GM19328 (cell line): ENCODE results near the gene ITFG2.

Source experiments
- ATAC-seq: cut with Tn5 transposase; IDR thresholded peaks from one replicate; pipeline ENCODE4 v1.9.1; 2021; ENCODE audit warnings: mild to moderate bottlenecking, moderate library complexity; ENCODE audit not compliant: unreplicated experiment

Gene ITFG2

DNA sequence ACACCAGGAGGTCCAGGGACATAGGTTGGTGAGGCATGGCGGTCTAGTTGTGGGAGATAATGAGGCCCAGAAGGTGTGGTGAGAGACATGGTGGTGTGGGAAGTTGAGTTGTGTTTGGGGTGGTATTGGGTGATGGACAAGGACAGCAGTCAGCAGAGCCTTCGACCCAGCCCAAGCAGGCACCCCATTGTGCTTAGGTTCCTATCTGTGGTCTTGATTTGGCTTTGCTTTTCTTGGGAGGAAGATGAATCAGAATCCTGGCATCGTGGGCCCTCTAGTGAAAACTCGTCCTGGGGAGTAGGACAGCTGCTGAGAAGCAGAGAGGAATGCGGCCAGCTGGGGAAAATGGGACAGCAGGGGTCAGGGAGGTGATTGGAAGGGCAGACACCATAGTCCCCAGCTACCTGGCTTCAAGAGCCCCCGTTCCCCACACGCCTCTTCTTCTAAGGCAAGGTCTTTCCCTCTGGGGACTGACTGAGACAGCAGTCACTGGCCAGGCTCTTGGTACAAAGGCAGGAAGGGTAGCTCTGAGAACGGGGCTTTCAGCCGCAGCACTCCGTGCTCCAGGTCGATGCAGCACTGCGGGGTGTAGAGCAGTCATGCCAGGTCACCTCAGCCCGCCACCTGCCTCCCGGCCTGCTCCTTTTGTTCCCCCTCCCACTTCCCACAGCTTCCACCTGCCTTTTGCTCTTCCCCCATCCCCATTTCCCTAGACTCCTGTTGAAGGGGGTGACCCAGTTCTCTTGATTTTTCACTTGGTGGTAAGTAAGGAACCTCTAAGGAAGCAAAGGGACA, 14.4 kb downstream of the ITFG2 start:
- ATAC-seq = no peak

DNA sequence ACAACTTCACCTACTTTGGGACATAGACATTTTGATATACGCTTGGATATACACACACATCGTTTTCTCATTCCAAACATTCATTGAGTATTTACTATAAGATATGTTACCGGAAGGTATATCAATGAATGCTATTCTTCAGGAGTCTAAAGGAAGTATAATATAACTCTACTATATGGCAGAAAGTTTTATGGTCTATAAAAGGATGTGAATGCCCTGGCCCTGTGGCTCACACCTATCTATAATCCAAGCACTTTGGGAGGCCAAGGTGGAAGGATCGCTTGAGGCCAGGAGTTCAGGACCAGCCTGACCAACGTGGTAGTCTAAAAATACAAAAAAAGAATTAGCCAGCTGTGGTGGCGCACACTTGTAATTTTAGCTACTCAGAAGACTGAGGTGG, 16.8 kb downstream of the ITFG2 start:
- ATAC-seq = no peak

DNA sequence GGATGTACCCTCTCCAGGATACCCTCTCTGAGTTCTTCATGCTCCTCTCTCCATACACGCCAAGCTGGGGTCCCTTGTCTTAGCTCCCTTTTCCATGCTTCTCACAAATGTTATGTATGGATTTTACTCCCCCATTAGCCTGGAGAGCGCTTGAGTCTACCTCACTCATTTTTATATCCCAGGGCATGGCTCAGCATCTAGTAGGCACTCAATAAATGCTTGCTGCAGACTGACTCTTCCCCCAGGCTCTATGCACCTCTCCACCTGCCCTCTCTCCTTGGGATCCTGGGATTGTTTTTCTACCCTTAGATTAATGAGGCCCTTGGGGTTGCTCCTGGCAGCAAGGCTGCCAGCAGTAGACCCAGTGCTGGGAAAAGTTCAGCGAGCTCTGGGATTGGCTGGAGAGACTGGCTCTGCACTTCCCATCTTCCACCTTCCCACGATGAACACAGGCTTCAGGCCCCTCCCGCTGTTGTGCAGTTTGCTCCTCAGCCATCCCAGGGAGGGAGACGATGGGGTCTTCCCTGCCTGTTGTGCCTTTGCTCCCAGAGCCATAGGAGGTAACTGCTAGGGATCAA, 20.2 kb downstream of the ITFG2 start:
- ATAC-seq = no peak

DNA sequence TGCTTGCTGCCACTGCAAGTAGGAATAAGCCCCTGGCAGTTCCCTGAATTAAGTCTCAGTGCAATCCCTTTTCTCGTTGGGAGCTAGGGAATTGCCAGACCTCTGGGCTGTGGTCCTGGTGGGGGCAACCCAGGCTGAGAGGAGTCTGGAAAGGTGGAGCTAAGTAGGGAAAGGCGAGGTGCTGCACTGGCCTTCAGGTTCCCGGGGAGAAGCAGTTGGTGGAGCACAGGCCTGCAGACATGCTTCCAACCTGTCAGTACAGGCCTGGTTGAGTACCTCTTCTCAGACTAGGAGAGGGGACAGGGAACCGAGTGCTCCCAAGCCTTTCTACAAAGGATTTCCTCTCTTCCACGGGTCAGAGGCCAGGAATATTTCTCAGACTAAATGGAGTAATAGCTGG, 20.9 kb downstream of the ITFG2 start:
- ATAC-seq = no peak

DNA sequence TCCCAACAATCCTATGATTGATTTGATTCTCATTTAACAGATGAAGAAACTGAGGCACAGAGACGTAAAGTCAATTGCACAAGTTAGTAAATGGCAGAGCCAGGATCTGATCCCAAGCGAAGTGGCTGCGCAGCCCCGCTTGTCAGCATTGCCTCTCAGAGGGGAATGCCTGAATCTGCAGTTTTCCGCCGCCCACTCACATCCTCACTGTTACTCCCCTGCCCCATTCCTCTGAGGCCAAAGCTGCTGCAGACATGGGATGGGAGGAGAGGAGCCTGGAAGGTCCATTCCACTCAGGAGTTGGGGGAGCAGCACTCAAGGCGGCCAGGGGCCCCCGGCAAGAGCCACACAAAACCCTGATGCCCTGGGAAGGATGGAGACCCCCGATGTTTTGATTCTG, 21.3 kb downstream of the ITFG2 start:
- ATAC-seq = no peak

DNA sequence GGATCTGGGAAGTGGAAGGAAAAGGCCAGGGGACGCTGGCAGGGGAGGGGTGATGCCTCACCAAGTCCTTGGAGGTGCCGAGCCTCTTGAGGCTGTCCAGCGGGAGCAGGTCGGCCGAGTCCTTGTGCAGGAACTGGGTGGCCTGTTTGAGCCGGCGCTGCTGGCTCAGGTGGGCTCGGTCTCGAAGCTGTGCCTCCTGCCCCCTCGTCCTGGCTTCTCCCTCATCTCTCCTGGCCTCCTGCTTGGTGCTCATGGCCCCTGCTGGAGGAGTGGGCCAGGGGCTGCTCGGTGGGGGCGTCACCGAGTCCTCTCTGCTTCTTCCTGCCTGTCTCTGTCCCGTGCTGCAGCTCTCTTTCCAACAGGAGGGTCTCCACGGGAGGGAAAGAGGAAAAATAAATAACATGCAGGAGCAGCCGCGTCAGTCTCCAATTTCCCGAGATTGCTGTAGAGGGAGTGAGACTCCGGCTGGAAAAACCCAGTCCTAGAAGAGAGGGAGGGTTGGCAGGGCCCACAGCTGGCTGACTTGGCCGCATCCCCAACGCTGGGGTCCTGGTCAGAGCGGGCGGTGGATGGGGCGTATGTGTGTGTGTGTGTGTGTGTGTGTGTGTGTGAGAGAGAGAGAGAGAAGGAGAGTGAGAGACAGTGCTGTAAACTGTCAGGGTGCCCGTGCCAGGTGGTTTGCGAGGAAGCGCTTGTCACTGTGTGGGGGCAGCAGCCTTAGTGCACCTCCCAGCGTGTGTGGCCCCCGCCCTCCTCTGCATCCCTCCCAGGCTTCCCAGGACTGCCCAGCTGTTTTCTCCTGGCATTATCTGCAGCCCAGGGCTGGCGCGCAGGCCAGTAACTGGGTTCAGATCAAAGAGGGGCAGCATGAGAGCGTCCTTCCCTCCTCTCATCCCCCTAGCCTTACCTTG, 22.4 kb downstream of the ITFG2 start, which contains the start of gene NRIP2:
Gene NRIP2 (minus strand): TSS at position 455 of the 911 bp plus-strand sequence. CDS start 52 bp downstream, at position 403.
- ATAC-seq = no peak

DNA sequence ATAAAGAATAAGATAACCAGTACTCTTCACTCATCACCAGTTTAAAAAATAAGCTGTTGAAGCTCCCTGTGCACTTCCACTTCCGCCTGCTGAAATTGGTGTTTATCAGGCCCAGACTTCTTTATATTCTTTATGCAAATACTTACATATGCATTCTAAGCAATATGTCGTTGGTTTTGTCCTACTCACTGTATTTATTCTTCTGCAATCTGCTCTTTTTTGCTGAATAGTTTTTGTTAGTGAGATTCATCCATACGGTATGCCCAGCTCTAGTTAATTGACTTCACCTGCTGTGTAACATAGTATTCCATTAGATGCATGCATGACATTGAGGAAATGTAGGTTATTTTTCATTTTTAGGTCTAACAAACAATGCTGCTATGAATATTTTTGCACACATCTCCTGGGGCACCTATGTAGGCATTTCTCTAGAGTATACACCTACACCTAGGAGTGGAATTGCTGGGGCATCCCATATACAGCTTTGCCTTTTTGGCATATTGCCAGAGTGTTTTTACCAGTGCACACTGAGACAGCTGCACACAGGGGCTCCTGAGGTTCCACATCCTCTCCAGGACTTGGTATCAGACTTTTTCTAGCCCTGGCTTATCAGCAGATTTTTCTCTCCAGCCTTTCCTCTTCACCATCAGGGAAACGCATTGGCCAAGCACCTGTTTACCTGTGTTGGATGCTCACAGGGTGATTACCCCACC, 23.4 kb downstream of the ITFG2 start:
- no peak for ATAC-seq

DNA sequence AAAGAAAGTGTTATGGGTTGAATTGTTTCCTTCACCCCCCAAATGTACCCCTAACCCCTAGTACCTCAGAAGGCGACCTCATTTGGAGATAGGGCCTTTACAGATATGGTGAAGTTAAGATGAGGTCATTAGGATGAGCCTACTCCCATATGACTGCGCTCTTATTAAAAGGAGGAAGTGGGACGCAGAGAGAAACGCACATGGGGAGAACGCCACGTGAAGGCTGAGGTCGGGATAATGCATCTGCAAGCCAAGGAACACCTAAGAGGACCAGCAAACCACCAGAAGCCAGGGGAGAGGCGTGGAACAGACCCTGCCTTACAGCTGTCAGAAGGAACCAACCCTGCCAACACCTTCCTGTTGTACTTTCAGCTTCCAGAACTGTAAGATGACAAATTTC, 24.1 kb downstream of the ITFG2 start:
- ATAC-seq = no peak

DNA sequence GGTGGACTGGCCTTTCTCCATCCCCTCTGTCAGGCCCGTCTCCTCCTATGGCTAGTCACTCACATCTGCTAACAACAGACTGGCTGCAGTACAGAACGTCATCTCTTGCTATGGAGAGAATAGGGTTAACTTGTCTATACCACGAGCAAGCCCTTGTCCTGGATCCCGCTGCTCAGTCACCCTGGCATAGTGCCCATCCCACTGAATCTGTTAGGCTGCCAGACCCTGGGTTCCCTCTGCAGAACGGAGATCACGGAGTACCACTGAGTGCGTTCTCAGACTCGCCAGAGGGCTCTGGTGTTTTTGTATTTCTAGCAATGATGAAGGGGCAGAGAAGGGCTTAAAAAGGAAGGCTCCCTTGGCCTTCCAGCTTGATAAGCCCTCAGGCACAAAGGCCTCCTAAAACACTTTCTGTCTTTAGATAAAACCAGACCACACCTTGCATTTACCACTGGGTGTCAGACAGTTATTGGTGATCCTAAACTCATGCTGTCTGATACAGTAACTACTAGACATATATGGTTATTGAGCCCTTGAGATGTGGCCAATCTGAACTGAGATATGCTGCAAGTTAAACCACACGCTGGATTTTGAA, 28.7 kb downstream of the ITFG2 start:
- no peak for ATAC-seq

DNA sequence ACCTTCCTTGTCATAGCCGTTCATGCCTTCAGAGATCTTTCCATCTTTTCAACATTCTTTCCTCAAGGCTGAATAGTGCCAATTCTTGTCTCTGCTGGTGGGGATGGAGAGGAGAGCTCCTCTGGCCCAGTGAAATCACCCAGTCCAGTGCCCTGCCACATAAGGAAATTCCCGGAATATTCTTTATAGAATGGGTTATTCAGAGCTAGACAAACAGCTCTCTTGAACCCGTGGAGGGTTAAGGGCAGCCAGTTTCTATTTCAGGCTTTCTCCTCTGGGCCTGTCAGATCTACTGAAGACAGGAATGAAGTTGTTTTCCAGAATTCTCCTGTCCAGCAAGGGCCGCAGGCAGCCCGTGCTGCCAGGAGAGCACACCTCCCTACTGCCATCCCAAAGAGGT, 30.5 kb downstream of the ITFG2 start:
- no peak for ATAC-seq

DNA sequence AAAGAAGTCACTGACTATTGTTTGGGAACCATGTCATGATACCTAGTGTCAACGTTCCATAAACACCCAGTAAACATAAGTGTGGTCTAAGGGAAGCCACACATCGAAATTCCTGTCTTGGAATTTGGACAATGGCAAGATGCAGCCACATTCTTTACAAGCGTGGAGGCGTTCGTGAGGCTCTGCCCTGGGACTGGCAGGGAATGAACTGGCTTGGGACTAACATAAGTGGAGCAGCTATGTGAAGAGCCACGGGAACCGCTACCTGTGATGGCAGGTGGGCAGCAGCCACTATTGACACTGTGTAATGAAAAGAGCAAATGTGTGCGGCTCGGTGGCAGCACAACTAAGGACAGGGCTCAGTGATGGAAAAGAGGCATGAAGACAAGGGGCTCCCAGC, 32.3 kb downstream of the ITFG2 start:
- ATAC-seq = no peak

DNA sequence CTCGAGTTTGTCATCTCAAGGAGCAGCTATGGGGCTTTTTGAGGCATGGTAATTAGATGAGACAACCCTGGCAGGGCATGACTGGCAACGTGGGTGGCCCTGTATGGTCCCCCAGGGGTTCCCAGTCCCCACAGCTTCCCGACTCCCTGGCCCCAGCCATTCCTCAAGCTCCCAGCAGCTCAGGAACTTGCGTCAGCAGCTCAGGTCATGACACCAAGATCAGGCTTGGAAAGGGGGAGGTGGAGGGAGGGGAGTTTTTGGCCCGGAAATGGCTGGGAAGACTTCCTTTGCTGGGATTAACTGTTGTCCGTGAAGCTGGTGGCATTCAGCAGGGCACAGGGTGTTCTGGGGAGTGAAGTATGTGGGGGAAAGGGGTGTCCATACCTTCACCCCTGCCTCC, 32.8 kb downstream of the ITFG2 start:
- no peak for ATAC-seq

DNA sequence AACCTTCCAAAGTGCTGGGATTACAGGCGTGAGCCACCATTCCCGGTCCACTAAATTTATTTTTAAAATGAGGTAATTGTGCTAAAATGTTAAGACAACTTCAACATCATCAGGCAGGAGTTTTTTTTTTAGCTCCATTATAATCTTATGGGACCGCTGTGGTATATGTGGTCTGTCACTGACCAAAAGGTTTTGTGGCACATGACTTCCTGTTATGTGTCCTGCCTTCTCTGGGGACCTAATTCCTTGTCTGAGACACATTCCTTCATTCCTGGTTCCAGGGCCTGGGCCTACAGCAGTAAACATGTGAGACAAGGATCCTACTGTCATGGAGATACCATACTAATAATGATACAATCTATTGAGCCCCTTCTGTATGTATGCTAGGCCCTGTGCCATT, 39.5 kb downstream of the ITFG2 start:
- ATAC-seq = no peak

DNA sequence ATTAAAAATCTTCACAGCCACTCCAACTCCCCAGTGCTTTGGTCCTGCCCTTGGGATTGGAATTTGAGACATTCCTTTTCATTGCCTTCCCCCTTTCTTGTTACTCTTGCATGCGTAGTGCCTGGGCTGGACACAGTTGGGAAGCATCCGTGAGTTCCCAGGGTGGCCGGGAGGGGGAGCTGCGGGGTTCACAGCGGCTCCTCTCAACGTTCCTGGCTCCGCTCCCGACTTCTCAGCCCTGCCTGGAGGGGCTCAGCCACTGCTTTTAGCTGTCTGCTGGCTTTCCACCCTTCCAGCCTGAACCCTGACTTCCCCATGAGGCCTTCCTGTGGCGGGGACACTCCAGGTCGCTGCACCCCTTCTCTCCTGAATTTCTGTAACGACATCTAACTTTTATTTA, 41.2 kb downstream of the ITFG2 start:
- no peak for ATAC-seq

DNA sequence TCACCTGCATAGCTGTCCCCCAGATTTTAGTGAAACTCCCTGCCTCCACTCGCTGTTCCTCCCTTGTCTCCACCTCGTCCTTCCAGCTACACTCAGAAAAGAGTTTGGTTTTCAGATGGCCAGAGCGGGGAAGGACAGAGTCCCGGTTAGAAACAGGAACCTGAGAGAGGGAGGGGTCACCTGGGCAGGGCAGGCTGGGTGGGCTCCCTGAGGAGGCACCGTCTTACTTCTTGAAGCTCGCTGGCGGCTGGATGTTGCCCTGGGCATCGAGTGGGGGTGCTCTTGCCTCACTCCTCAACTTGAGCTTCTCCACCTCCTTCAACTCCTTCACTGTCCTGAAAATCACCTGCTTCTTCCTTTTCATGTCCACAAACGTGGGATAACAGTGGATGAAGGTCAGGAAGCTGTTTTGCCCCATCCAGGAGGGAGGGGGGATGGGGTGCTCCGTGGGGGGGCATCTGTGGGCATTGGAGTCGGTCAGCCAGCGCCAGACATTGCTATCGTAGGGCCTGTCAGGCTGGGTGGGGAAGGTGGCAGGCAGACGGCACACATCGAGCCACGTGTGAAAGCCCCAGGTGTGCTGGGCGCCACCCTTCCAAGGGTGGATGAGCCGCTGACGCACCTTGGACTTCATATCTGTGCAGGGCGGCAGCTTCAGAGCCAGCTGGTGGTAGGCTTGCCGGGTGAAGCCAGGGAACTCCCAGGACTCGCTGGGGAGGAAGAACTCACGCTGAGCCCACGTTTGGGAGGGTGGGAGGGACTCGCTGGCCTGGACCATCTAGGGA, 42.4 kb downstream of the ITFG2 start:
- no peak for ATAC-seq

DNA sequence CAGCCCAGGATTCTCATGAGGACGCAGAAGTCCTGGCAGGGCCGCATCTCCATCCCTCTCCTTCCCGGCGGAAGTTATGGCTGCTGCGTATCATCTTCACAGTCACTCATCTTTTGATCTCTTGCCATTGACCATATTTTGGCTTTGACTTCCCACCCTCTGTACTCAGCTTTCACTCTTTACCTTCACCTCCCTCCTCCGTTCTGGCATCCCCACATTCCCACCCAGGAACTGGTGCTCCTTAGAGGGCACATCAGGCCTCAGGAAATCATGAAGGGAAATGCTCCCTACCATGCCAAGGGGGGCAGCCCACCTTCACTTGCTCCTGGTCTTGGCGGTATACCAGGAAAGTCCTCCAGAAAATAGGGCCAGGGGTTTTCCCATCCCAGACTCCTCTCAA, 43.1 kb downstream of the ITFG2 start:
- ATAC-seq = no peak

DNA sequence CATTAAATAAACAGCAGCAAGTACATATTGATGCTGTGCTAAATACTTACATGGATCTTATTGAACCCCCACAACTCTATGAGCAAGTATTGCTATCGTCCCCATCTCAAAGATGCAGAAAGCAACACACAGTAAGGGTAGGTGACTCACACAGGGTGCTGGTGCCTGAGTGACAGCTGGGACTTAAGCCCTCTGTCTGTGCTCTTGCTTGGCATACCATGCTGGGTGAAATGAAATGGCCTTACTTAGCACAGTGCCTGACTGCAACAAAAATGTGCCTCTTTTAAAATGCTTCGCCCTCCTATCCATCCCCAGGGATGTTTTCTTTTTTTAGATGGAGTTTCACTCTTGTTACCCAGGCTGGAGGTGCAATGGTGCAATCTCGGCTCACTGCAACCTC, 43.6 kb downstream of the ITFG2 start:
- no peak for ATAC-seq

DNA sequence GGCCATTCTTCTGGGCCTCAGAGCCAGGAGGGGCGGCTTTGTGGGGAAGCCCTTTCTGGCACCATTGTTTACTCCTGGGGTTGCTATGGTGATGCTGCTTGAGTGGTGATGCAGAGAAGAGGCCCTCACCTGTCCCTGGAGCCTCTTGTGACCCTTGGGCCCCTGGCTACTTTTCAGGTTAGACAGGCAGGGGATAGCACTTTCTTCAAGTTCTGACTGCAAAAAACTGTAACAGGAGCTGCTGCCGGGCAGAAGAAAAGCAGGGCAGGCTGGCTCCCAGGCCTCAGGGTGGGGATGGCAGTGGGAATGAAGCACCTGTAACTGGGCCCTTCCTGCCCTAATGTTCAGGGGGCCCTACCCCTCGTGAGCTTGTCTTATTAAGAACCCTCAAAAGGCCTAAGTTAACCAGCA, 44.6 kb downstream of the ITFG2 start, which contains the start of gene TEX52:
Gene TEX52 (minus strand): TSS at position 19 of the 411 bp plus-strand sequence. CDS start 13 bp downstream, at position 6.
- ATAC-seq = no peak

DNA sequence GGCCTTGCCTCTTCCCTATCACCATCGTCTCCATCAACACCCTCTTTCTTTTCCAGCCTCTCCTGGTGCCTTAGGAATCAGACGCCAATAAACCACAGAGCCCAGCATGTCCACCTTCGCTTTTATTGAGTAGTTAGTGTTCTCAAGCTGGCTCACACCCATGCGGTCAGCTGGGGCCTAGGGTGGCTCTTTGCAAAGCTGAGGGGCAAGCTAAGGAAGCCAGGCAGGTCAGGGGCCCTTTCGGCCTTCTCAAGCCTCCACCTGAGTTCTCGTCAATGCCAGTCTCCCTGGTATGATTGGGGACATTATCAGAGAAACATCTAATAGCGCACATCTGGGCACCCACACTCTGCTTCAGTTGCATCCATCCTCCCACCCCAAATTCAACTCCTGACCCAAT, 45.1 kb downstream of the ITFG2 start:
- no peak for ATAC-seq

DNA sequence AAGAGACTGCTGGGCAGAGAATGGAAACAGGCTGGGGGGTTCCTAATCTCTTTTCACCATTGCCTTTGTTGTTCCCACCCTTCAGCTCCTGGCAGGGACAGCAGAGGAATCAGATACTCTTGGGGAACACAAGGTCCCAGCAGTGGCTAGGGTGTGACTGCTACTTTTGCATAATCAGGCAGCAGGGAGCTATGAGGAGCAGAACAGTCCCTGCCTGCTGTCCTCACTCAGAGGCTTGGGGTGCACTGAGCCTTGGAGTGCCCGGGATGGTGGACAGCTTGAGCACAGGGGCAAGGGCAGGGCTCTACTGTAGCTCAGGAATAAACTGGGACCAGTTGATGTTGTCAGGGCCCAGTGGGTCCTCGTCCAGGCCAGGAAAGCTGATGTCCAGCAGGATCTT, 45.9 kb downstream of the ITFG2 start:
- ATAC-seq = no peak
